ENCODE results near the gene ZMYM1.

GRCh38 chr1:35038723-35039122, 40.5 kb upstream of the ZMYM1 start:
- TF ChIP-seq POLR2A (IDR thresholded peaks at IDR 0.05) (no peak), CTCF (IDR thresholded peaks at IDR 0.05) (no peak)

Measured in uterus (tissue), 2 donors.